HG03469 (cell line): ENCODE data around the gene MSRB3.

Source experiments
- ATAC-seq: cut with Tn5 transposase; IDR thresholded peaks from one replicate; pipeline ENCODE4 v1.9.1; 2021; ENCODE audit warnings: mild to moderate bottlenecking, moderate library complexity, moderate number of reproducible peaks; ENCODE audit not compliant: unreplicated experiment

The MSRB3 gene

GRCh38 chr12:65492998-65493912, 214.8 kb downstream of the MSRB3 start:
- no peak for ATAC-seq

GRCh38 chr12:65493913-65494245, 215.4 kb downstream of the MSRB3 start:
- no peak for ATAC-seq

GRCh38 chr12:65494537-65494936, 216.1 kb downstream of the MSRB3 start:
- ATAC-seq = no peak

- no peak for ATAC-seq
Measured at GRCh38 chr12:65495233-65495632, 216.8 kb downstream of the MSRB3 start.

- no peak for ATAC-seq
Measured at GRCh38 chr12:65496617-65497016, 218.1 kb downstream of the MSRB3 start.

GRCh38 chr12:65497660-65498059, 219.2 kb downstream of the MSRB3 start:
- no peak for ATAC-seq

- ATAC-seq = no peak
Measured at GRCh38 chr12:65499167-65499566, 220.7 kb downstream of the MSRB3 start.

- ATAC-seq = no peak
Measured at GRCh38 chr12:65500091-65500900, 221.8 kb downstream of the MSRB3 start.

GRCh38 chr12:65501093-65501621, 222.7 kb downstream of the MSRB3 start:
- no peak for ATAC-seq

GRCh38 chr12:65501935-65502334, 223.5 kb downstream of the MSRB3 start:
- ATAC-seq = no peak

GRCh38 chr12:65504417-65504816, 225.9 kb downstream of the MSRB3 start:
- ATAC-seq = no peak

GRCh38 chr12:65505386-65506121, 227.1 kb downstream of the MSRB3 start:
- no peak for ATAC-seq

- ATAC-seq = no peak
Measured at GRCh38 chr12:65508276-65509035, 230.0 kb downstream of the MSRB3 start.

- ATAC-seq = no peak
Measured at GRCh38 chr12:65510007-65510406, 231.5 kb downstream of the MSRB3 start.

GRCh38 chr12:65510584-65511050, 232.1 kb downstream of the MSRB3 start:
- no peak for ATAC-seq

- no peak for ATAC-seq
Measured at GRCh38 chr12:65511134-65511834, 232.8 kb downstream of the MSRB3 start.

GRCh38 chr12:65511912-65512311, 233.4 kb downstream of the MSRB3 start:
- no peak for ATAC-seq
